SH-SY5Y (cell line): Measurements from ENCODE around the gene DDIT3.

Experiments used
- GATA2 ChIP-seq: IDR thresholded peaks from 2 replicates; pipeline ENCODE4 v1.6.1; 2011; ENCODE audit warnings: mild to moderate bottlenecking, low read depth, low read length
- GATA3 ChIP-seq: IDR thresholded peaks from 2 replicates; pipeline ENCODE4 v1.6.1; 2011; ENCODE audit warnings: low read depth, mild to moderate bottlenecking, low read length, moderate library complexity

DNA sequence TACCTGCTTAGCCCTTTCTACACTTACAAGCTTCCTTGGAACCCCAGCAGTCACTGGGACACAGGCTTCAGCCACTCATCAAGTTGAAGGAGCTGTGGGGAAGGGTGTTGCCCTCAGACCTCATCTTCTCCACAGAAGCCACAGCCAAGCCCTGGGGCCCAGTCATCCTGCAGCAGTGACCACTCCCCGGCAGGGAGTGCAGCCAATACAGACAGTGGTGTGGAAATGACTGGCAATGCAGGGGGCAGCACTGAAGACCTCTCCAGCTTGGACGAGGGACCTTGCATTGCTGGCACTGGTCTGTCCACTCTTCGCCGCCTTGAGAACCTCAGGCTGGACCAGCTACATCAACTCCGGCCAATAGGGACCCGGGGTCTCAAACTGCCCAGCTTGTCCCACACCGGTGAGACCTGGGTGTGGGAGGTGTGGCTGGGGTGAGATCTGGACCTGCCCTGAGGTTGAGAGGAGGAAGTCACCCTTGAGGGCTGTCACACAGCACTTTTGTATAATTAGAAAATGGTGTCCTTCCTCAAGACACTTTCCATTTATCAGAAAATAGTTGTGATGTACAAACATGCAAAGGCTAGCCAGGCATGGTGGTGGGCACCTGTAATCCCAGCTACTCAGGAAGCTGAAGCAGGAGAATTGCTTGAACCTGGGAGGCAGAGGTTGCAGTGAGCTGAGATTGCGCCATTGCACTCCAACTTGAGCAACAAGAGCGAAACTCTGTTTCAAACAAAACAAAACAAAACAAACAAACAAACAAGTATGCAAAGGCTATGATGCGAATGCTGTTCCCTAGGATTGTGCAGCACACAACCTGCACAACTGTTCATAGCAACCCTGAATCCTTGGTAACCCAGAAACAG lies 50.8 kb downstream of the DDIT3 start:
- TF ChIP-seq GATA2 (no peak), GATA3 (no peak)
